HepG2 (cell line): ENCODE results near the gene PPP6R2. TPM values are rescaled to one million over a fixed set of nuclear protein-coding genes. Genes with fewer than 3 reads are reported as not detected.

ENCODE experiments used
- ATAC-seq: fragments of 200-7000 bp; cut with Tn5 transposase; 3 replicates; pipeline ENCODE4 v1.9.1; 2020; ENCODE audit warnings: mild to moderate bottlenecking, moderate library complexity
- BruUV-seq: library from RNA; stranded (reverse); fragments of 400-500 nt; replicated peaks from 2 replicates; lab custom pipeline; 2021; lab: Mats Ljungman, UMichigan
- CTCF ChIA-PET: fragments of 300-600 bp; formaldehyde crosslinking; extraction: SDS; loops from one replicate; lab custom pipeline; 2021; ENCODE audit warnings: low total read pairs, inconsistent platforms, low intra/inter-chr PET ratio; lab: Yijun Ruan, JAX
- POLR2A ChIA-PET: fragments of 350-600 bp; sonication (Branson Sonifier 250); formaldehyde crosslinking; loops from one replicate; lab custom pipeline; 2020; ENCODE audit warnings: antibody characterized with exemption, inconsistent platforms; lab: Yijun Ruan, JAX
- DNase-seq: peaks from one replicate; pipeline ENCODE4 v3.0.0-alpha.2; 2015; ENCODE audit warnings: low spot score
- FAIRE-seq: peaks from 3 replicates; lab custom pipeline; 2011; peaks lifted over from hg19 to GRCh38; lab: Jason Lieb, UNC
- H2AFZ ChIP-seq: one replicate; pipeline ENCODE4 v1.6.1; 2011; ENCODE audit warnings: low read length, inconsistent platforms
- H3K27ac ChIP-seq: fragments of 300-600 bp; 3 replicates; pipeline ENCODE4 v1.8.0; 2011; ENCODE audit warnings: mixed run types, mild to moderate bottlenecking, mixed read lengths, low read length, inconsistent platforms; ENCODE audit not compliant: insufficient read depth; ENCODE audit errors: extremely low read length
- H3K27me3 ChIP-seq, 2 experiments: fragments of 200-600 bp in 1 of 2; 2 replicates in 1 of 2; 3 replicates in 1 of 2; pipeline versions ENCODE4 v1.6.0 to v1.8.0; 2011; ENCODE audit warnings: low read length in 2 of 2, mild to moderate bottlenecking in 2 of 2, moderate library complexity in 2 of 2, inconsistent platforms in 1 of 2; ENCODE audit not compliant: insufficient read depth in 2 of 2, control insufficient read depth in 1 of 2
- H3K36me3 ChIP-seq, 2 experiments: fragments of 200-600 bp in 1 of 2; replicated peaks in 1 of 2; 2 replicates in 1 of 2; 3 replicates in 1 of 2; pipeline versions ENCODE4 v1.5.1 to v1.8.0; 2011; ENCODE audit warnings: low read length in 2 of 2, inconsistent platforms in 1 of 2; ENCODE audit not compliant: insufficient read depth in 2 of 2, control insufficient read depth in 1 of 2
- H3K4me1 ChIP-seq: 2 replicates; pipeline ENCODE4 v1.5.1; 2012; ENCODE audit warnings: low read length, inconsistent platforms; ENCODE audit not compliant: insufficient read depth
- H3K4me2 ChIP-seq: 2 replicates; pipeline ENCODE4 v1.6.0; 2011; ENCODE audit warnings: low read depth, low read length, inconsistent platforms
- H3K4me3 ChIP-seq, 3 experiments: fragments of 200-600 bp in 1 of 3; sonication (generic), shearing (Covaris generic) in 1 of 3; replicated peaks in 1 of 3; 2 replicates each; pipeline ENCODE4 v1.5.1; 2011 to 2016; ENCODE audit warnings: low read length in 3 of 3, inconsistent platforms in 2 of 3, low read depth in 2 of 3, mild to moderate bottlenecking in 2 of 3, control low read depth in 1 of 3, mixed read lengths in 1 of 3; ENCODE audit not compliant: insufficient read depth in 1 of 3
- H3K79me2 ChIP-seq: one replicate; pipeline ENCODE4 v1.6.1; 2011; ENCODE audit warnings: low read length, inconsistent platforms; ENCODE audit not compliant: insufficient read depth
- H3K9ac ChIP-seq: 2 replicates; pipeline ENCODE4 v1.6.0; 2011; ENCODE audit warnings: mild to moderate bottlenecking, low read depth, low read length, inconsistent platforms; ENCODE audit not compliant: insufficient read depth
- H3K9me3 ChIP-seq: 2 replicates; pipeline ENCODE4 v1.5.1; 2012; ENCODE audit warnings: mild to moderate bottlenecking, low read length
- H4K20me1 ChIP-seq: 2 replicates; pipeline ENCODE4 v1.6.0; 2011; ENCODE audit warnings: inconsistent platforms, mild to moderate bottlenecking, low read length, moderate library complexity; ENCODE audit not compliant: insufficient read depth
- FOXA3 ChIP-seq: IDR thresholded peaks from 2 replicates; pipeline ENCODE4 v1.6.1; 2016; ENCODE audit warnings: missing genetic modification reagents, missing compliant biosample characterization
- MIER3 ChIP-seq: IDR thresholded peaks from 2 replicates; pipeline ENCODE4 v1.6.1; 2016; ENCODE audit warnings: missing compliant biosample characterization, borderline replicate concordance
- MTA3 ChIP-seq: sonication (generic); formaldehyde crosslinking; IDR thresholded peaks from 2 replicates; pipeline ENCODE4 v1.4.0; 2020; ENCODE audit warnings: missing genetic modification reagents
- NONO ChIP-seq, 2 experiments: fragments of 450-650 bp in 1 of 2; sonication (generic) in 1 of 2; formaldehyde crosslinking in 1 of 2; IDR thresholded peaks in 1 of 2; conservative IDR thresholded peaks in 1 of 2; 2 replicates each; pipeline versions ENCODE4 v1.6.1 to v1.8.0; 2017 to 2022; ENCODE audit warnings: mild to moderate bottlenecking in 1 of 2, missing genetic modification reagents in 1 of 2, moderate library complexity in 1 of 2
- SP1 ChIP-seq, 2 experiments: fragments of 450-650 bp in 1 of 2; sonication (generic) in 1 of 2; formaldehyde crosslinking in 1 of 2; IDR thresholded peaks; 2 replicates each; pipeline versions ENCODE4 v1.4.0 to v1.6.1; 2016 to 2020; ENCODE audit warnings: missing genetic modification reagents in 1 of 2
- TCF7 ChIP-seq: sonication (generic); IDR thresholded peaks from 2 replicates; pipeline ENCODE4 v1.6.1; 2016; ENCODE audit warnings: antibody characterized with exemption, low read depth
- ZEB1 ChIP-seq: IDR thresholded peaks from 2 replicates; pipeline ENCODE4 v1.6.1; 2012; ENCODE audit warnings: mild to moderate bottlenecking, low read depth, inconsistent platforms; ENCODE audit not compliant: insufficient replicate concordance
- ZNF350 ChIP-seq: sonication (generic); formaldehyde crosslinking; IDR thresholded peaks from 2 replicates; pipeline ENCODE4 v1.4.0; 2020; ENCODE audit warnings: mild to moderate bottlenecking, low read depth, missing genetic modification reagents, borderline replicate concordance
- ZNF720 ChIP-seq: sonication (generic); formaldehyde crosslinking; IDR thresholded peaks from 2 replicates; pipeline ENCODE4 v1.4.0; 2020; ENCODE audit warnings: missing genetic modification reagents
- WGBS: methylation state at CpG from one replicate; pipeline ENCODE4 v1.1.6; 2017; ENCODE audit warnings: low lambda C conversion rate; 5-methylcytosine and 5-hydroxymethylcytosine counted together
- in situ Hi-C: cut with HindIII; loops from 2 replicates; pipeline ENCODE4 v1.10.0; 2017; ENCODE audit warnings: low pct_unique_long_range_greater_than_20kb; ENCODE audit not compliant: extremely low pct_ligation_motif_present
- intact Hi-C: fragments of 100-400 bp; cut with micrococcal nuclease; formaldehyde crosslinking; loops from one replicate; pipeline ENCODE4 v1.10.0; 2022; ENCODE audit not compliant: unreplicated experiment
- polyA plus RNA-seq, 8 experiments: library from polyadenylated mRNA; depleted of rRNA in 3 of 8; stranded (reverse) in 7 of 8; unstranded in 1 of 8; fragments of >200 nt; fragmentation: Illumina TruSeq in 4 of 8; extraction: Trizol in 4 of 8; gene quantifications; 2 replicates each; pipeline versions ENCODE4 v1.2.1 to v1.2.3, GENCODE V29; 2011 to 2016; ENCODE audit warnings: low read depth in 4 of 8, missing spikeins in 1 of 8, mixed read lengths in 1 of 8; ENCODE audit not compliant: insufficient read depth in 1 of 8
- total RNA-seq, 5 experiments: library from RNA; depleted of rRNA; stranded (reverse); fragments of >200 nt; fragmentation: Illumina TruSeq; extraction: Trizol; gene quantifications; 2 replicates each; pipeline ENCODE4 v1.2.3, GENCODE V29; 2016; ENCODE audit warnings: low read depth in 1 of 5
- TF ChIP-seq, protein P1 (sequence below): sonication (generic); formaldehyde crosslinking; IDR thresholded peaks from 2 replicates; pipeline ENCODE4 v1.5.1; 2020; ENCODE audit warnings: mild to moderate bottlenecking, missing genetic modification reagents, moderate library complexity
- TF ChIP-seq, protein P2 (sequence below): sonication (generic); formaldehyde crosslinking; IDR thresholded peaks from 2 replicates; pipeline ENCODE4 v1.5.0; 2020; ENCODE audit warnings: mild to moderate bottlenecking, missing genetic modification reagents
- TF ChIP-seq, protein P3 (sequence below): sonication (generic); formaldehyde crosslinking; IDR thresholded peaks from 2 replicates; pipeline ENCODE4 v1.4.0; 2020; ENCODE audit warnings: missing genetic modification reagents
- TF ChIP-seq, protein P4 (sequence below): sonication (generic); formaldehyde crosslinking; IDR thresholded peaks from 2 replicates; pipeline ENCODE4 v1.4.0; 2020; ENCODE audit warnings: mild to moderate bottlenecking, missing genetic modification reagents, borderline replicate concordance

PPP6R2 gene
- total and polyA plus RNA-seq, 2 of the 13 experiments (the other 11 are each of a cell fraction or from before 2014, with no cell fraction given) = 55.0 to 102 TPM

DNA sequence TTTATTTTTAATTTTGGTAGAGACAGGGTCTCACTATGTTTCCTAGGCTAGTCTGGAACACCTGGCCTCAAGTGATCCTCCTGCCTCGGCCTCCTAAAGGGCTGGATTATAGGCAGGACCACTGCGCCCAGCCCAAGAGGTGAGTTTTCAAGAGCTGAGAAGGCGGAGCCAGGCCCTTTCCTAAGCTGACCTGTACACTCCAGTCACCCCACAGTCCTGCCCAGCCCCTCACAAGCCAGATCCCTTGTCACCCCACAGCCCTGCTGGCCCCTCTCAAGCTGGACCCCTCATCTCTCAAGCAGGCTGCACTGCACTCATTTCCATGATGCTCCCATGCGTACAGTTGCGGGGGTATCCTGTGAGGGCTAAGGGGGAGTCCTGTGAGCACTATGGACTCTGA is 19.2 kb upstream of the PPP6R2 start:
- in situ Hi-C loops (no loop called here), intact Hi-C loops (loop anchor here (2.0 kb wide), 1 partner anchor 15 kb away; no protein-coding TSS in a partner anchor)
- ChIA-PET POLR2A (interaction anchor here (1.2 to 3.8 kb wide), 3 partner anchors 14 to 30 kb away, joined by 3 to 18 read pairs (median 8); no protein-coding TSS in a partner anchor), CTCF (no interaction called here)
- no peak overlapping the region for H3K27ac ChIP-seq
- BruUV-seq = no TSS peak
- WGBS = 100% methylated on average over 5 of the region's 5 CpGs
- H2AFZ ChIP-seq = no peak overlapping the region
- H3K36me3 ChIP-seq = no peaks in the 10 kb centered on the region
- H4K20me1 ChIP-seq = no peaks in the 10 kb centered on the region
- ATAC-seq (no peak), FAIRE-seq (no peak), DNase-seq (no peak)
- H3K9me3 ChIP-seq = no peaks in the 10 kb centered on the region
- no peaks in the 10 kb centered on the region; a peak in 2 of 5 replicates for H3K27me3 ChIP-seq
- H3K4me1 ChIP-seq = peaks cover 80% of the 10 kb centered on the region
- no peaks in the 10 kb centered on the region for H3K79me2 ChIP-seq
- H3K4me2 ChIP-seq = no peak overlapping the region
- no peak overlapping the region for H3K4me3 ChIP-seq
- H3K9ac ChIP-seq = no peak overlapping the region
- TF ChIP-seq FOXA3 (CRISPR knock-in tag) (no peak), ZNF720 (CRISPR knock-in tag) (no peak), MTA3 (CRISPR knock-in tag) (no peak), SP1 (IDR thresholded peaks at IDR 0.05) (no peak), SP1 (CRISPR knock-in tag; IDR thresholded peaks at IDR 0.05) (no peak), NONO (IDR thresholded peaks at IDR 0.05) (no peak), NONO (CRISPR knock-in tag; conservative IDR thresholded peaks at IDR 0.05) (no peak), ZEB1 (no peak), TCF7 (no peak), ZNF350 (CRISPR knock-in tag) (no peak), MIER3 (CRISPR knock-in tag) (no peak)
- TF ChIP-seq, protein P1, sequence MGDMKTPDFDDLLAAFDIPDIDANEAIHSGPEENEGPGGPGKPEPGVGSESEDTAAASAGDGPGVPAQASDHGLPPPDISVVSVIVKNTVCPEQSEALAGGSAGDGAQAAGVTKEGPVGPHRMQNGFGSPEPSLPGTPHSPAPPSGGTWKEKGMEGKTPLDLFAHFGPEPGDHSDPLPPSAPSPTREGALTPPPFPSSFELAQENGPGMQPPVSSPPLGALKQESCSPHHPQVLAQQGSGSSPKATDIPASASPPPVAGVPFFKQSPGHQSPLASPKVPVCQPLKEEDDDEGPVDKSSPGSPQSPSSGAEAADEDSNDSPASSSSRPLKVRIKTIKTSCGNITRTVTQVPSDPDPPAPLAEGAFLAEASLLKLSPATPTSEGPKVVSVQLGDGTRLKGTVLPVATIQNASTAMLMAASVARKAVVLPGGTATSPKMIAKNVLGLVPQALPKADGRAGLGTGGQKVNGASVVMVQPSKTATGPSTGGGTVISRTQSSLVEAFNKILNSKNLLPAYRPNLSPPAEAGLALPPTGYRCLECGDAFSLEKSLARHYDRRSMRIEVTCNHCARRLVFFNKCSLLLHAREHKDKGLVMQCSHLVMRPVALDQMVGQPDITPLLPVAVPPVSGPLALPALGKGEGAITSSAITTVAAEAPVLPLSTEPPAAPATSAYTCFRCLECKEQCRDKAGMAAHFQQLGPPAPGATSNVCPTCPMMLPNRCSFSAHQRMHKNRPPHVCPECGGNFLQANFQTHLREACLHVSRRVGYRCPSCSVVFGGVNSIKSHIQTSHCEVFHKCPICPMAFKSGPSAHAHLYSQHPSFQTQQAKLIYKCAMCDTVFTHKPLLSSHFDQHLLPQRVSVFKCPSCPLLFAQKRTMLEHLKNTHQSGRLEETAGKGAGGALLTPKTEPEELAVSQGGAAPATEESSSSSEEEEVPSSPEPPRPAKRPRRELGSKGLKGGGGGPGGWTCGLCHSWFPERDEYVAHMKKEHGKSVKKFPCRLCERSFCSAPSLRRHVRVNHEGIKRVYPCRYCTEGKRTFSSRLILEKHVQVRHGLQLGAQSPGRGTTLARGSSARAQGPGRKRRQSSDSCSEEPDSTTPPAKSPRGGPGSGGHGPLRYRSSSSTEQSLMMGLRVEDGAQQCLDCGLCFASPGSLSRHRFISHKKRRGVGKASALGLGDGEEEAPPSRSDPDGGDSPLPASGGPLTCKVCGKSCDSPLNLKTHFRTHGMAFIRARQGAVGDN (CRISPR knock-in tag) = 0 out of 2 replicates have a peak, but pooled peaks have one; percentile 8
- TF ChIP-seq, protein P2, sequence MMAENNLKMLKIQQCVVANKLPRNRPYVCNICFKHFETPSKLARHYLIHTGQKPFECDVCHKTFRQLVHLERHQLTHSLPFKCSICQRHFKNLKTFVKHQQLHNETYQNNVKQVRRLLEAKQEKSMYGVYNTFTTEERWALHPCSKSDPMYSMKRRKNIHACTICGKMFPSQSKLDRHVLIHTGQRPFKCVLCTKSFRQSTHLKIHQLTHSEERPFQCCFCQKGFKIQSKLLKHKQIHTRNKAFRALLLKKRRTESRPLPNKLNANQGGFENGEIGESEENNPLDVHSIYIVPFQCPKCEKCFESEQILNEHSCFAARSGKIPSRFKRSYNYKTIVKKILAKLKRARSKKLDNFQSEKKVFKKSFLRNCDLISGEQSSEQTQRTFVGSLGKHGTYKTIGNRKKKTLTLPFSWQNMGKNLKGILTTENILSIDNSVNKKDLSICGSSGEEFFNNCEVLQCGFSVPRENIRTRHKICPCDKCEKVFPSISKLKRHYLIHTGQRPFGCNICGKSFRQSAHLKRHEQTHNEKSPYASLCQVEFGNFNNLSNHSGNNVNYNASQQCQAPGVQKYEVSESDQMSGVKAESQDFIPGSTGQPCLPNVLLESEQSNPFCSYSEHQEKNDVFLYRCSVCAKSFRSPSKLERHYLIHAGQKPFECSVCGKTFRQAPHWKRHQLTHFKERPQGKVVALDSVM (CRISPR knock-in tag) = peak; percentile 11; the same call in 1 of the 2 replicates
- TF ChIP-seq, protein P3, sequence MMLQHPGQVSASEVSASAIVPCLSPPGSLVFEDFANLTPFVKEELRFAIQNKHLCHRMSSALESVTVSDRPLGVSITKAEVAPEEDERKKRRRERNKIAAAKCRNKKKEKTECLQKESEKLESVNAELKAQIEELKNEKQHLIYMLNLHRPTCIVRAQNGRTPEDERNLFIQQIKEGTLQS (CRISPR knock-in tag) = no peak
- TF ChIP-seq, protein P4, sequence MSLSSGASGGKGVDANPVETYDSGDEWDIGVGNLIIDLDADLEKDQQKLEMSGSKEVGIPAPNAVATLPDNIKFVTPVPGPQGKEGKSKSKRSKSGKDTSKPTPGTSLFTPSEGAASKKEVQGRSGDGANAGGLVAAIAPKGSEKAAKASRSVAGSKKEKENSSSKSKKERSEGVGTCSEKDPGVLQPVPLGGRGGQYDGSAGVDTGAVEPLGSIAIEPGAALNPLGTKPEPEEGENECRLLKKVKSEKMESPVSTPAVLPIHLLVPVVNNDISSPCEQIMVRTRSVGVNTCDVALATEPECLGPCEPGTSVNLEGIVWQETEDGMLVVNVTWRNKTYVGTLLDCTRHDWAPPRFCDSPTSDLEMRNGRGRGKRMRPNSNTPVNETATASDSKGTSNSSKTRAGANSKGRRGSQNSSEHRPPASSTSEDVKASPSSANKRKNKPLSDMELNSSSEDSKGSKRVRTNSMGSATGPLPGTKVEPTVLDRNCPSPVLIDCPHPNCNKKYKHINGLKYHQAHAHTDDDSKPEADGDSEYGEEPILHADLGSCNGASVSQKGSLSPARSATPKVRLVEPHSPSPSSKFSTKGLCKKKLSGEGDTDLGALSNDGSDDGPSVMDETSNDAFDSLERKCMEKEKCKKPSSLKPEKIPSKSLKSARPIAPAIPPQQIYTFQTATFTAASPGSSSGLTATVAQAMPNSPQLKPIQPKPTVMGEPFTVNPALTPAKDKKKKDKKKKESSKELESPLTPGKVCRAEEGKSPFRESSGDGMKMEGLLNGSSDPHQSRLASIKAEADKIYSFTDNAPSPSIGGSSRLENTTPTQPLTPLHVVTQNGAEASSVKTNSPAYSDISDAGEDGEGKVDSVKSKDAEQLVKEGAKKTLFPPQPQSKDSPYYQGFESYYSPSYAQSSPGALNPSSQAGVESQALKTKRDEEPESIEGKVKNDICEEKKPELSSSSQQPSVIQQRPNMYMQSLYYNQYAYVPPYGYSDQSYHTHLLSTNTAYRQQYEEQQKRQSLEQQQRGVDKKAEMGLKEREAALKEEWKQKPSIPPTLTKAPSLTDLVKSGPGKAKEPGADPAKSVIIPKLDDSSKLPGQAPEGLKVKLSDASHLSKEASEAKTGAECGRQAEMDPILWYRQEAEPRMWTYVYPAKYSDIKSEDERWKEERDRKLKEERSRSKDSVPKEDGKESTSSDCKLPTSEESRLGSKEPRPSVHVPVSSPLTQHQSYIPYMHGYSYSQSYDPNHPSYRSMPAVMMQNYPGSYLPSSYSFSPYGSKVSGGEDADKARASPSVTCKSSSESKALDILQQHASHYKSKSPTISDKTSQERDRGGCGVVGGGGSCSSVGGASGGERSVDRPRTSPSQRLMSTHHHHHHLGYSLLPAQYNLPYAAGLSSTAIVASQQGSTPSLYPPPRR (CRISPR knock-in tag) = no peak
